Smooth muscle cell (in vitro differentiated cells): ENCODE data around the gene STX12. TPM values are rescaled to one million over a fixed set of nuclear protein-coding genes. Genes with fewer than 3 reads are reported as not detected.

Experiments used
- DNase-seq: peaks from one replicate; lab custom pipeline; 2025; ENCODE audit not compliant: unreplicated experiment; lab: John Stamatoyannopoulos, UW
- H2AFZ ChIP-seq: fragments of 200-600 bp; sonication (generic); 2 replicates; pipeline ENCODE4 v1.6.0; 2016; ENCODE audit warnings: antibody characterized with exemption, low read depth, mild to moderate bottlenecking
- H3F3A ChIP-seq: fragments of 200-600 bp; sonication (generic); 2 replicates; pipeline ENCODE4 v1.6.0; 2017; ENCODE audit warnings: antibody characterized with exemption, low read depth
- H3K27ac ChIP-seq: fragments of 200-600 bp; sonication (generic); 2 replicates; pipeline ENCODE4 v1.5.1; 2016; ENCODE audit warnings: low read depth, mild to moderate bottlenecking
- H3K27me3 ChIP-seq: fragments of 200-600 bp; sonication (generic); 2 replicates; pipeline ENCODE4 v1.6.1; 2016; ENCODE audit warnings: low read depth, mild to moderate bottlenecking
- H3K36me3 ChIP-seq: fragments of 200-600 bp; sonication (generic); 2 replicates; pipeline ENCODE4 v1.5.1; 2016; ENCODE audit warnings: low read depth
- H3K4me1 ChIP-seq: fragments of 200-600 bp; sonication (generic); 2 replicates; pipeline ENCODE4 v1.5.1; 2016; ENCODE audit warnings: low read depth
- H3K4me2 ChIP-seq: fragments of 200-600 bp; sonication (generic); 2 replicates; pipeline ENCODE4 v1.6.0; 2016; ENCODE audit warnings: mild to moderate bottlenecking
- H3K4me3 ChIP-seq: fragments of 200-600 bp; sonication (generic); 2 replicates; pipeline ENCODE4 v1.5.1; 2016; ENCODE audit warnings: mild to moderate bottlenecking
- H3K79me2 ChIP-seq: fragments of 200-600 bp; sonication (generic); 2 replicates; pipeline ENCODE4 v1.6.0; 2016; ENCODE audit warnings: low read depth, mild to moderate bottlenecking
- H3K9ac ChIP-seq: fragments of 200-600 bp; sonication (generic); 2 replicates; pipeline ENCODE4 v1.6.0; 2016; ENCODE audit warnings: low read depth
- H3K9me3 ChIP-seq: fragments of 200-600 bp; sonication (generic); replicated peaks from 2 replicates; pipeline ENCODE4 v1.5.1; 2016; ENCODE audit warnings: low read depth
- H4K20me1 ChIP-seq: fragments of 200-600 bp; sonication (generic); 2 replicates; pipeline ENCODE4 v1.6.0; 2016; ENCODE audit warnings: low read depth
- WGBS: methylation state at CpG from one replicate; pipeline ENCODE4 v1.1.7; 2016; ENCODE audit warnings: low lambda C conversion rate; 5-methylcytosine and 5-hydroxymethylcytosine counted together
- polyA plus RNA-seq: library from polyadenylated mRNA; unstranded; fragments of >200 nt; fragmentation: Nextera tagmentation; extraction: Ambion mirVana; gene quantifications from 2 replicates; pipeline ENCODE4 v1.2.1, GENCODE V29; 2016
- total RNA-seq: library from RNA; depleted of rRNA; stranded (reverse); fragments of >200 nt; gene quantifications from 2 replicates; pipeline ENCODE4 v1.2.3, GENCODE V29; 2014
- TF ChIP-seq, protein P1 (sequence below): fragments of 200-600 bp; sonication (generic); IDR thresholded peaks from 2 replicates; pipeline ENCODE4 v1.5.1; 2017; ENCODE audit warnings: borderline replicate concordance, mild to moderate bottlenecking, antibody characterized with exemption; ENCODE audit not compliant: insufficient read depth, poor library complexity, severe bottlenecking

The STX12 gene
- total and polyA plus RNA-seq, 2 experiments from 2014 or later: 20.6 to 50.7 TPM

DNA sequence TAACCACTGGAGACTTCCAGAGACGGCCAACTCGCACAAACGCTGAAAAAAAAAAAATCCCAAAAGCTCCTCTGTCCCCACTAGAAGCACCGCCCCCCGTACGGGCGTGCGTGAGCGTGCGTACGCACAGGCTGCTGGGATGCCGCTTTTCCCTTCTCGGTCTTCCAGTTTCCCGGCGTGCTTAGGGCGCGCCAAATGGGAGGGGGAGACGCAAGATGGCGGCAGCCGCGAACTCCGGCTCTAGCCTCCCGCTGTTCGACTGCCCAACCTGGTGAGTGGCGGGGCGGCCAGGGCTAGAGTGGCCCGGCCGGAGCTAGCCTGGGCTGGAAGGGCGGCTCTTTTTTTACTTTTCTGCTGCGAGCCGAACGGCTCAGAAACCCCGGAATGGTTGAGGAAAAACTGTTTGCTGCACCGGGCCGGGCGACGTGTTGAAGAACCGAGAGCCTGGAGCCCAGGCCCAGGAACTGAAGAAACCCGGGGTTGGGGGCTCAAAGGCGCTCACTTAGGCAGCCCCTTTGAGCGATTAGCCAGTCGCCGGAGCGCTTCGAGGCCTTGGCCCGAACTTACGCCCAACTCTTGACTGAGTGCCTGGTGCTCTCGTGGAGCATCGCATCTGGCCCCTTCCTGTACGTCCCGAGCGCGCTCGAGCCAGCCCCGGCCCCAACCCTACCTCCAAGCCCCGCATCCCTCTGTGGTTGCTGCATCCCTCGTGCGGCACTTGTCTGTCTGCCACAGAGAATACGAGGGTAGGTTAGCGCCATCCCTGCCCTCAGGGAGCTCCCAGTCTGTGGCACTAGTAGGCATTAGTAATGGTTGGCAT lies 57.8 kb downstream of the STX12 start, which contains the start of gene PPP1R8:
TSS of gene PPP1R8 (plus strand) at position 162 of the 820 bp plus-strand sequence. CDS start at position 216, 54 bp downstream.
- Histone ChIP-seq H3K9ac (peak within 1 kb of the TSS; percentile 98), H2AFZ (peak within 1 kb of the TSS; percentile 95), H3K4me1 (peaks cover 17% of the 10 kb centered on the region), H3K9me3 (no peaks in the 10 kb centered on the region), H3F3A (peaks cover 15% of the 10 kb centered on the region), H4K20me1 (peaks cover 9% of the 10 kb centered on the region), H3K4me2 (peak within 1 kb of the TSS; percentile 94), H3K79me2 (peaks cover 52% of the 10 kb centered on the region), H3K36me3 (peaks cover 8% of the 10 kb centered on the region), H3K4me3 (peak within 1 kb of the TSS; percentile 95), H3K27ac (peak within 1 kb of the TSS; percentile 88), H3K27me3 (no peaks in the 10 kb centered on the region)
- TF ChIP-seq, protein P1, sequence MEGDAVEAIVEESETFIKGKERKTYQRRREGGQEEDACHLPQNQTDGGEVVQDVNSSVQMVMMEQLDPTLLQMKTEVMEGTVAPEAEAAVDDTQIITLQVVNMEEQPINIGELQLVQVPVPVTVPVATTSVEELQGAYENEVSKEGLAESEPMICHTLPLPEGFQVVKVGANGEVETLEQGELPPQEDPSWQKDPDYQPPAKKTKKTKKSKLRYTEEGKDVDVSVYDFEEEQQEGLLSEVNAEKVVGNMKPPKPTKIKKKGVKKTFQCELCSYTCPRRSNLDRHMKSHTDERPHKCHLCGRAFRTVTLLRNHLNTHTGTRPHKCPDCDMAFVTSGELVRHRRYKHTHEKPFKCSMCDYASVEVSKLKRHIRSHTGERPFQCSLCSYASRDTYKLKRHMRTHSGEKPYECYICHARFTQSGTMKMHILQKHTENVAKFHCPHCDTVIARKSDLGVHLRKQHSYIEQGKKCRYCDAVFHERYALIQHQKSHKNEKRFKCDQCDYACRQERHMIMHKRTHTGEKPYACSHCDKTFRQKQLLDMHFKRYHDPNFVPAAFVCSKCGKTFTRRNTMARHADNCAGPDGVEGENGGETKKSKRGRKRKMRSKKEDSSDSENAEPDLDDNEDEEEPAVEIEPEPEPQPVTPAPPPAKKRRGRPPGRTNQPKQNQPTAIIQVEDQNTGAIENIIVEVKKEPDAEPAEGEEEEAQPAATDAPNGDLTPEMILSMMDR: no peak
- peak; percentile 56 for DNase-seq
- under 1% methylated on average over 60 of the region's 60 CpGs for WGBS

DNA sequence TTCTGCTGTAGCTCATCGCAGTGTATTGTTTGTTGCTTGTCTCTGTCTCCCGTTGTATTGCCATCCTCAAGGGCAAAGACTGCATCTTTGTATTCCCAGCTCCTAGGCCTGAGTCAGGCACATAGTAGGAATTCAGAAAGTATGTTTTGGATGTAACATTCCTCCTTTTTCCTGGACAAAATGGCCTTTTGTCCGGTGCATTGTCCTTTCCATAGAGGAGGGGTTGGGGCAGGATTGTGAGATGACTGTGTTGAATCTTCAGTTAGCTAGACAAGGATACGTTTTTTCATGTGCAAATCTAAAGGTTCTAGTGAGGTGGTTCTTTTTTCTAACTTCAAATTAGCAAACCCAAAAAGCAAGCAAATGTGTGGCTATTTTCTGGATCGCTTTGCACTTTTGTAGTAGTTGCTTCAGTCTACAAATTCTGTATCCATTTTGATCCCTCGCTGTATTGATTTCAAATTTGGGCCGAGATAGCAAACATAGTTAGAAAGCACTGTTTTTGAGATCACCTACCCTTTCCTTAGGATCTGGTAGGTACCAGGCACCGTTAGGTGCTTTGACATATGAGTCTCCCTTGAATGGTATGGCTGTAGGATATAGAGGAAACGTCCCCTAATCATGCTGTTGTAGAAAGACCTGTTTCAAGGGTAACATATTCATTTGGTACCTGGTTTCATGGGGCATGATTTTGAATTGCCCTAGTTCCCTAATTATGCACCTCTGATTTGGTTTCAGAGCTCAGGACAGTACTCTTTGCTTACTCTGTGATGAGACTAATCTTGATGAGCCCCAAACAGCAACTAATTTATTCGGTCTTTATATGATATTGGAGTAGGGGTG lies 58.8 kb downstream of the STX12 start:
- H3K79me2 ChIP-seq: peaks cover 61% of the 10 kb centered on the region
- TF ChIP-seq, protein P1: no peak
- peaks cover 17% of the 10 kb centered on the region for H4K20me1 ChIP-seq
- no peak for DNase-seq
- peaks cover 17% of the 10 kb centered on the region for H3K4me1 ChIP-seq
- peak overlapping the region; percentile 88 for H3K27ac ChIP-seq
- H3K36me3 ChIP-seq: peaks cover 8% of the 10 kb centered on the region
- peaks cover 15% of the 10 kb centered on the region for H3F3A ChIP-seq
- H2AFZ ChIP-seq: peak overlapping the region; percentile 95
- no peaks in the 10 kb centered on the region for H3K27me3 ChIP-seq
- H3K9ac ChIP-seq: peak overlapping the region; percentile 98
- peak overlapping the region; percentile 95 for H3K4me3 ChIP-seq
- peak overlapping the region; percentile 94 for H3K4me2 ChIP-seq
- WGBS: 57% methylated on average over 10 of the region's 10 CpGs
- no peaks in the 10 kb centered on the region for H3K9me3 ChIP-seq

DNA sequence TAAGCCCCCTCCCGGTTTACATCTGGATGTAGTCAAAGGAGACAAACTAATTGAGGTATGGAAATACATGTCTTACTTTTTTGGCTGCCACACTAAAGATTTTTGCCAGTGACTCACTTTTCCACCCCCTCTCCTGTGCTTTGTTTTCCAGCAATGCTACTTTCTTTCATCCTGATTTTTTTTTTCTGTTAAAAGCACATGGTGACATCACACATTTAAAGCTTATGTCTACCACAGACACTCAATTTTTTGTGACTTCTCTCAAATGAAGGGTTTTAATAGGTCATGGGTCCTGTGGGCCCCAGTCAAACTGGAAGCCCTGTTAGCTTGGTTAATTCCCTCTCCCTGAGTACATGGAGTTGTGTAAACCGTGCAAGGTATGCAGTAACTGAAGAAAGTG lies 59.7 kb downstream of the STX12 start:
- Histone ChIP-seq H3K4me3 (no peak overlapping the region), H3K9ac (peak overlapping the region; percentile 46), H2AFZ (no peak overlapping the region), H3K4me1 (peaks cover 17% of the 10 kb centered on the region), H3K27me3 (no peaks in the 10 kb centered on the region), H3K36me3 (peaks cover 8% of the 10 kb centered on the region), H3K27ac (peak overlapping the region; percentile 78), H3K9me3 (no peaks in the 10 kb centered on the region), H3K4me2 (peak overlapping the region; percentile 94), H3F3A (peaks cover 15% of the 10 kb centered on the region), H3K79me2 (peaks cover 71% of the 10 kb centered on the region), H4K20me1 (peaks cover 22% of the 10 kb centered on the region)
- TF ChIP-seq, protein P1: no peak
- no peak for DNase-seq
- WGBS: 65% methylated on average over 2 of the region's 2 CpGs
